ENCODE data around the gene C20orf144.

DNA sequence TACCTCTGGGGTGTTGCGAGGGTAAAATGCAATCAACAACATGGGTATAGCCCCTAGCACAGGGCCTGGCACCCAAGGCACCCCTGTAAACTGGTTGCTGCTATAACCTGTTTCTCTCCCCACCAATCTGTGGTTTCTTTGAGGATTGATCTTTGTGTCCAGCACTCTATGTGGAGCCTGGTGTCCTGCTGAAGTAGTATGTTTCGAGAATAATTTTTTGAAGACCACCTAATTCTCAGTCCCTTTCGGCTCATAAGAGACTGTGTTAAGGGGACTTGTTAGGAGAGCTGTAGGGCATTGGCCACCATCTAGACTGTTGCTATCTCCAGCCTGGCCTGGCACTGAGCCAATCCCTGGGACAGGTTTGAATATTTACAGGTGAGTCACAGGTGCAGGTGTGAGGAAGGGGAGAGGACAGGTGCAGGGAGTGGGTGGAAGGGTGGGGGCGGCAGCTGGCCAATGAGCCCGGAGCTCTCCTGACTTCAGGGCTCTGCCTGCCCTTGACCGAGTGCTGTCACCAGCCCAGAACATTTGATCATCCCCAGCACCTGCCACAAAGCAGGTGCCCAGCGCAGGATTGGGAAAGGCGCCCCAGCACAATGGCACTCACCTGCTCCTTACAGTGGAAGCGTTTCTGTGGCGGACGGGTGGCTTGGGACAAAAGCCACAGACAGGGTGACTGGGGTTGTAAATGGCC is 8.1 kb upstream of the C20orf144 start:
- TF ChIP-seq, protein P1, sequence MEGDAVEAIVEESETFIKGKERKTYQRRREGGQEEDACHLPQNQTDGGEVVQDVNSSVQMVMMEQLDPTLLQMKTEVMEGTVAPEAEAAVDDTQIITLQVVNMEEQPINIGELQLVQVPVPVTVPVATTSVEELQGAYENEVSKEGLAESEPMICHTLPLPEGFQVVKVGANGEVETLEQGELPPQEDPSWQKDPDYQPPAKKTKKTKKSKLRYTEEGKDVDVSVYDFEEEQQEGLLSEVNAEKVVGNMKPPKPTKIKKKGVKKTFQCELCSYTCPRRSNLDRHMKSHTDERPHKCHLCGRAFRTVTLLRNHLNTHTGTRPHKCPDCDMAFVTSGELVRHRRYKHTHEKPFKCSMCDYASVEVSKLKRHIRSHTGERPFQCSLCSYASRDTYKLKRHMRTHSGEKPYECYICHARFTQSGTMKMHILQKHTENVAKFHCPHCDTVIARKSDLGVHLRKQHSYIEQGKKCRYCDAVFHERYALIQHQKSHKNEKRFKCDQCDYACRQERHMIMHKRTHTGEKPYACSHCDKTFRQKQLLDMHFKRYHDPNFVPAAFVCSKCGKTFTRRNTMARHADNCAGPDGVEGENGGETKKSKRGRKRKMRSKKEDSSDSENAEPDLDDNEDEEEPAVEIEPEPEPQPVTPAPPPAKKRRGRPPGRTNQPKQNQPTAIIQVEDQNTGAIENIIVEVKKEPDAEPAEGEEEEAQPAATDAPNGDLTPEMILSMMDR (IDR thresholded peaks at IDR 0.05) = no peak
- TF ChIP-seq POLR2A (IDR thresholded peaks at IDR 0.05) = no peak
